Endothelial cell (in vitro differentiated cells): ENCODE results near the gene MYL6. TPM values are rescaled to one million over a fixed set of nuclear protein-coding genes. Genes with fewer than 3 reads are reported as not detected.
A peak's percentile ranks its signal among the peaks of the same experiment; 100 is the strongest.

Experiments used
- DNase-seq: peaks from one replicate; pipeline ENCODE4 v3.0.0; 2021; ENCODE audit warnings: low spot score
- H3K27ac Mint-ChIP-seq: one replicate; pipeline ENCODE4 v1.8.0; 2021; ENCODE audit warnings: mixed read lengths, inconsistent platforms; ENCODE audit not compliant: unreplicated experiment
- H3K27me3 Mint-ChIP-seq: one replicate; pipeline ENCODE4 v1.8.0; 2021; ENCODE audit warnings: mild to moderate bottlenecking, moderate library complexity, mixed read lengths, inconsistent platforms; ENCODE audit not compliant: unreplicated experiment
- H3K36me3 Mint-ChIP-seq: one replicate; pipeline ENCODE4 v1.8.0; 2021; ENCODE audit warnings: mild to moderate bottlenecking, low read depth, mixed read lengths, inconsistent platforms; ENCODE audit not compliant: unreplicated experiment
- H3K4me1 Mint-ChIP-seq: one replicate; pipeline ENCODE4 v1.8.0; 2021; ENCODE audit warnings: mild to moderate bottlenecking, mixed read lengths, inconsistent platforms; ENCODE audit not compliant: unreplicated experiment
- H3K4me3 Mint-ChIP-seq: one replicate; pipeline ENCODE4 v1.8.0; 2021; ENCODE audit warnings: mild to moderate bottlenecking, mixed read lengths, inconsistent platforms; ENCODE audit not compliant: unreplicated experiment
- H3K9me3 Mint-ChIP-seq: one replicate; pipeline ENCODE4 v1.8.0; 2021; ENCODE audit warnings: mixed read lengths, inconsistent platforms; ENCODE audit not compliant: unreplicated experiment
- total RNA-seq: library from RNA; stranded (reverse); fragmentation: NEBNext Ultra II Directional; extraction: Animal tissue kit (Norgen Biotek cat#: 25700); gene quantifications from one replicate; pipeline ENCODE4 v1.2.1, GENCODE V29; 2021; ENCODE audit not compliant: unreplicated experiment
- TF ChIP-seq, protein P1 (sequence below): fragments of 200-600 bp; sonication (generic); IDR thresholded peaks from one replicate; pipeline ENCODE4 v1.5.0; 2021; ENCODE audit warnings: antibody characterized with exemption; ENCODE audit not compliant: unreplicated experiment

Gene MYL6
- total RNA-seq, 1 donor from 2014 or later, result 2,481 TPM

DNA sequence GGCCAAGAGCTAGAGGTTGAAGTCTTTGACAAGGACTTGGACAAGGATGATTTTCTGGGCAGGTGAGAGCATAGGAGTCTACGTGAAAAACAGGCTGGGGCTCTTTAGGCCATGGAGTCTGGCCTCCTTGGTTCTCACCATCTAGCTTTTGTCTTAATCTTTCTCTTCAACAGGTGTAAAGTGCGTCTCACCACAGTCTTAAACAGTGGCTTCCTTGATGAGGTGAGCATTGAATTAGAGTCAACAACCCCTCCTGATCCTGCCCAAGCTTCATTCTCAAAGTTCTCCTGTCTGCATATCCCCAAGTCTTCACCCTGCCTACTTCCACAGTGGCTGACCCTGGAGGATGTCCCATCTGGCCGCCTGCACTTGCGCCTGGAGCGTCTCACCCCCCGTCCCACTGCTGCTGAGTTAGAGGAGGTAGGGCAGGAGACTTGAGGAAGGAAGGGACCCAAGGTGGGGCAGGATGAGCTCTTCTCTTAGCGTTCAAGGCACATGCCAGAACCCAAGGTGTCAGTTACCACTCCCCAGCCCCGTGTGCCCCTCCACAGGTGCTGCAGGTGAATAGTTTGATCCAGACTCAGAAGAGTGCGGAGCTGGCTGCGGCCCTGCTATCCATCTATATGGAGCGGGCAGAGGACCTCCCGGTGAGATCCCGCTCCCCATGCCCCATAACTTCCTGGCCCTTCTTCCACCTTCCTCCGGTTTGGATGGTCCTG is 20.1 kb upstream of the MYL6 start:
- peaks cover 77% of the 10 kb centered on the region for H3K36me3 Mint-ChIP-seq
- H3K4me1 Mint-ChIP-seq, result peaks cover 23% of the 10 kb centered on the region
- TF ChIP-seq, protein P1, sequence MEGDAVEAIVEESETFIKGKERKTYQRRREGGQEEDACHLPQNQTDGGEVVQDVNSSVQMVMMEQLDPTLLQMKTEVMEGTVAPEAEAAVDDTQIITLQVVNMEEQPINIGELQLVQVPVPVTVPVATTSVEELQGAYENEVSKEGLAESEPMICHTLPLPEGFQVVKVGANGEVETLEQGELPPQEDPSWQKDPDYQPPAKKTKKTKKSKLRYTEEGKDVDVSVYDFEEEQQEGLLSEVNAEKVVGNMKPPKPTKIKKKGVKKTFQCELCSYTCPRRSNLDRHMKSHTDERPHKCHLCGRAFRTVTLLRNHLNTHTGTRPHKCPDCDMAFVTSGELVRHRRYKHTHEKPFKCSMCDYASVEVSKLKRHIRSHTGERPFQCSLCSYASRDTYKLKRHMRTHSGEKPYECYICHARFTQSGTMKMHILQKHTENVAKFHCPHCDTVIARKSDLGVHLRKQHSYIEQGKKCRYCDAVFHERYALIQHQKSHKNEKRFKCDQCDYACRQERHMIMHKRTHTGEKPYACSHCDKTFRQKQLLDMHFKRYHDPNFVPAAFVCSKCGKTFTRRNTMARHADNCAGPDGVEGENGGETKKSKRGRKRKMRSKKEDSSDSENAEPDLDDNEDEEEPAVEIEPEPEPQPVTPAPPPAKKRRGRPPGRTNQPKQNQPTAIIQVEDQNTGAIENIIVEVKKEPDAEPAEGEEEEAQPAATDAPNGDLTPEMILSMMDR, result no peak
- H3K27me3 Mint-ChIP-seq, result peaks cover 16% of the 10 kb centered on the region
- H3K9me3 Mint-ChIP-seq, result no peaks in the 10 kb centered on the region
- no peak overlapping the region for H3K27ac Mint-ChIP-seq
- peak overlapping the region; percentile 81 for H3K4me3 Mint-ChIP-seq
- DNase-seq, result no peak

DNA sequence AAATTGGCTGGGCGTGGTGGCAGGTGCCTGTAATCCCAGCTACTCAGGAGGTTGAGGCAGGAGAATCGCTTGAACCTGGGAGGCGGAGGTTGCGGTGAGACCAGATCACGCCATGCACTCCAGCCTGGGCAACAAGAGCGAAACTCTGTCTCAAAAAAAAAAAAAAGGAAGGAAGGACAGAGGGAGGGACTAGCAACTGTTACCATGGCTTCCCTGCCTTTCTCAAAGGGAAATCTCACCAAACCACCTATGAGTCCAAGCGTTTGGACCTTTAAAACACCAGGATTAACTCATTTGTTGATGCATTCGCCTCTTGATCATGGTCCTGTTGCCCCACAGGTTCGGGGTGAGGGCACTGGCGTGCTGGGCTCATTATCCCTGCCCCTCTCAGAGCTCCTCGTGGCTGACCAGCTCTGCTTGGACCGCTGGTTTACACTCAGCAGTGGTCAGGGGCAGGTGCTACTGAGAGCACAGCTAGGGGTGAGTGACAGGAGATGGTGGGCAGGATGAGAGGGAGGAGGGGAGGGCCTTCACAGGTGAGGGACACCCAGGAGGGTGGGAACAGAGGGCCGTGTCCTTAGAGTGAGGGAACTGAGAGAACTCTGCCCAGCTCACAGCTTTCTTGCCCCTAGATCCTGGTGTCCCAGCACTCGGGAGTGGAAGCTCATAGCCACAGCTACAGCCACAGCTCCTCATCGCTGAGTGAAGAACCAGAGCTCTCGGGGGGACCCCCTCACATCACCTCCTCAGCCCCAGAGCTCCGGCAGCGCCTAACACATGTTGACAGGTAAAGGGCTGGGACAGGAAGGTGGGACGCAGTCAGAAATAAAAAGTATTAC is 16.0 kb upstream of the MYL6 start:
- H3K36me3 Mint-ChIP-seq, result peaks cover 70% of the 10 kb centered on the region
- H3K9me3 Mint-ChIP-seq, result no peaks in the 10 kb centered on the region
- DNase-seq, result no peak
- peaks cover 56% of the 10 kb centered on the region for H3K4me1 Mint-ChIP-seq
- H3K4me3 Mint-ChIP-seq, result peak overlapping the region; percentile 80
- peaks cover 13% of the 10 kb centered on the region for H3K27me3 Mint-ChIP-seq
- H3K27ac Mint-ChIP-seq, result peak overlapping the region; percentile 99
- TF ChIP-seq, protein P1, result no peak

DNA sequence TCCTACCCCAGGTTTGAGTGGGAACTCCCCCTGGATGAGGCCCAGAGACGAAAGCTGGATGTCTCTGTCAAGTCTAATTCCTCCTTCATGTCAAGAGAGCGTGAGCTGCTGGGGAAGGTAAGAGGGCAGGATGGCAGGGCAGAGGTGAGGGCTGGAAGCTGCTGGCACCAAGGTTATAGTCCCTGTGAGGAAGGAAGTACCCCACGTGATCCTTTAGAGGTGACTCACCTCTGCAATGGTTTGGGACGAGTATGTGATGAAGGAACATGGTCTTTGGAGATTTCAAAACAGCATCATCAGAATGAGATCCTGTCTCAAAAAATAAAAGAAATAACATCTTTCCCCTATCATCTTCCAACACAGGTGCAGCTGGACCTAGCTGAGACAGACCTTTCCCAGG is 14.9 kb upstream of the MYL6 start:
- TF ChIP-seq, protein P1, result no peak
- Mint-ChIP-seq H3K4me3 (peak overlapping the region; percentile 80), H3K4me1 (peaks cover 56% of the 10 kb centered on the region), H3K36me3 (peaks cover 61% of the 10 kb centered on the region), H3K27me3 (peaks cover 10% of the 10 kb centered on the region), H3K27ac (peak overlapping the region; percentile 99), H3K9me3 (no peaks in the 10 kb centered on the region)
- no peak for DNase-seq

DNA sequence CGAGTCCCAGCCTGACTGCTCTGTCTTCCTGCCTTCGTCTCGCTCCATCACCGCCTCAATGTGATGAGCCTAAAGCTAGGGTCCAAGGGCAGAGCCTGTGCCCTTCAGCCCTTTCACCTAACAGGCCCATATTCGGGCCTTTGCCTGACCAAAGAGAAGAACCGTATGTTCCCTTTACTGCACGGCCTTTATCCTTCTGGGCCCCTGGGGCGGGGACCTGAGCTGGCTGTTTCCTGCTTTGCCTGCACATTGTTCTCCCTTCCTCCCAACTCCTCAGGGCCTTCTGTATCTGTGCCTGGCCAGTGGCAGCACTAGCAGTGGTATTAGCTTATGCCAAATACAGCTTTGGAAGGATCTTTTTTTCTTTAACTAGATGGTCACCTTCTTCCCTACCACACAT is 14.3 kb upstream of the MYL6 start:
- peaks cover 56% of the 10 kb centered on the region for H3K4me1 Mint-ChIP-seq
- H3K36me3 Mint-ChIP-seq, result peaks cover 54% of the 10 kb centered on the region
- TF ChIP-seq, protein P1, result no peak
- peak; percentile 50 for DNase-seq
- H3K9me3 Mint-ChIP-seq, result no peaks in the 10 kb centered on the region
- peak overlapping the region; percentile 83 for H3K4me3 Mint-ChIP-seq
- H3K27me3 Mint-ChIP-seq, result peaks cover 8% of the 10 kb centered on the region
- peak overlapping the region; percentile 99 for H3K27ac Mint-ChIP-seq

DNA sequence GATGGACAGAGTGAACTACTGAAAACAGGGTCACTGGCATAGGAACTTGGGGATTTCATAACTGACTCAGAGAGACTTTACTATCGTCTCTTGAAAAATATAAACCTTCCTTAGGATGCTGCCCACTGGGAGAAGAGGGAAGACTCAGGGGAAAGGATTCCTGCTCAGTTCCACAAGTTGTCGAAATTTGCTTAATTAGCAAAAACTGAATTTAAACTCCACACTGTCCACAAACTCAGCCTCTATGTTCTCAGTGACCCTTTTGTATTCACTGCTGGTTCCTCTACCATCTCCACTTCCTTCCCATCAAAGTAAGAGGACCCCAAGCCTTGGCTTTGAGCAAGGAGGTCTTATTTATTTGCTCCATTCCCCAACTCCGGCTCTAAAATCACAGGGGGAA is 12.9 kb upstream of the MYL6 start:
- H3K27me3 Mint-ChIP-seq, result peaks cover 8% of the 10 kb centered on the region
- H3K4me1 Mint-ChIP-seq, result peaks cover 52% of the 10 kb centered on the region
- no peak overlapping the region for H3K27ac Mint-ChIP-seq
- H3K9me3 Mint-ChIP-seq, result no peaks in the 10 kb centered on the region
- TF ChIP-seq, protein P1, result no peak
- DNase-seq, result no peak
- H3K4me3 Mint-ChIP-seq, result peak overlapping the region; percentile 47
- peaks cover 43% of the 10 kb centered on the region for H3K36me3 Mint-ChIP-seq
